H1 (cell line): ENCODE measurements around the gene DDX55. TPM values are rescaled to one million over a fixed set of nuclear protein-coding genes. Genes with fewer than 3 reads are reported as not detected.

Experiments used
- CTCF ChIA-PET: fragments of 300-600 bp; sonication (Branson Sonifier 250); formaldehyde crosslinking; loops from one replicate; lab custom pipeline; 2021; ENCODE audit not compliant: partially characterized antibody; lab: Charles Lee
- POLR2A ChIA-PET: fragments of 300-600 bp; sonication (Branson Sonifier 250); formaldehyde crosslinking; loops from one replicate; lab custom pipeline; 2021; ENCODE audit warnings: inconsistent platforms; ENCODE audit not compliant: partially characterized antibody; lab: Charles Lee
- DNase-seq, 2 experiments: peaks; one replicate each; pipeline versions ENCODE4 v3.0.0 to v3.0.0-alpha.2; 2010 to 2022; ENCODE audit warnings: low spot score in 2 of 2, low read depth in 1 of 2, mixed read lengths in 1 of 2
- FAIRE-seq: peaks from 2 replicates; lab custom pipeline; 2011; peaks lifted over from hg19 to GRCh38; lab: Jason Lieb, UNC
- H2AFZ ChIP-seq: 2 replicates; pipeline ENCODE4 v1.8.1; 2012; ENCODE audit warnings: low read length, inconsistent platforms
- H2AK5ac ChIP-seq: 2 replicates; pipeline ENCODE4 v1.6.1; 2013; ENCODE audit warnings: low read depth, low read length
- H2BK120ac ChIP-seq: replicated peaks from 2 replicates; pipeline ENCODE3; 2013; ENCODE audit warnings: low read depth, low read length, inconsistent platforms
- H2BK12ac ChIP-seq: 2 replicates; pipeline ENCODE4 v1.6.1; 2013; ENCODE audit warnings: low read depth, low read length
- H2BK15ac ChIP-seq: 2 replicates; pipeline ENCODE4 v1.6.1; 2013; ENCODE audit warnings: low read length
- H2BK20ac ChIP-seq: 2 replicates; pipeline ENCODE4 v1.6.1; 2013; ENCODE audit warnings: low read length
- H2BK5ac ChIP-seq: 2 replicates; pipeline ENCODE4 v1.6.1; 2013; ENCODE audit warnings: low read depth, low read length
- H3K14ac ChIP-seq: 2 replicates; pipeline ENCODE4 v1.6.1; 2013; ENCODE audit warnings: inconsistent platforms; ENCODE audit not compliant: insufficient read length
- H3K18ac ChIP-seq: 2 replicates; pipeline ENCODE4 v1.6.1; 2013; ENCODE audit warnings: low read length; ENCODE audit errors: extremely low read depth
- H3K23ac ChIP-seq: 2 replicates; pipeline ENCODE4 v1.6.1; 2013; ENCODE audit warnings: inconsistent platforms; ENCODE audit not compliant: insufficient read length
- H3K23me2 ChIP-seq: 2 replicates; pipeline ENCODE4 v1.6.1; 2013; ENCODE audit warnings: low read depth, low read length
- H3K27ac ChIP-seq: 2 replicates; pipeline ENCODE4 v1.6.1; 2011; ENCODE audit warnings: low read depth, low read length, inconsistent platforms
- H3K27me3 ChIP-seq, 4 experiments: replicated peaks in 1 of 4; 1 replicate in 1 of 4; 2 replicates in 3 of 4; pipeline versions ENCODE4 v1.6.1 to v1.8.1; 2011 to 2013; ENCODE audit warnings: low read length in 3 of 4, mild to moderate bottlenecking in 3 of 4, inconsistent platforms in 2 of 4, mixed read lengths in 2 of 4, moderate library complexity in 1 of 4; ENCODE audit not compliant: control insufficient read depth in 3 of 4, insufficient read depth in 3 of 4; ENCODE audit errors: extremely low read depth in 1 of 4
- H3K36me3 ChIP-seq, 4 experiments: 2 replicates each; pipeline versions ENCODE4 v1.6.1 to v1.8.1; 2011 to 2013; ENCODE audit warnings: mild to moderate bottlenecking in 4 of 4, low read length in 3 of 4, moderate library complexity in 2 of 4, control low read depth in 1 of 4, inconsistent platforms in 1 of 4; ENCODE audit not compliant: insufficient read depth in 4 of 4, control insufficient read depth in 2 of 4
- H3K4ac ChIP-seq: replicated peaks from 2 replicates; pipeline ENCODE3; 2013; ENCODE audit warnings: low read length, low read depth, mixed read lengths, inconsistent platforms; ENCODE audit not compliant: insufficient read length
- H3K4me1 ChIP-seq, 4 experiments: replicated peaks in 1 of 4; 1 replicate in 1 of 4; 2 replicates in 3 of 4; pipeline versions ENCODE4 v1.6.1 to v1.8.1; 2011 to 2013; ENCODE audit warnings: low read length in 3 of 4, inconsistent platforms in 2 of 4, mixed read lengths in 1 of 4; ENCODE audit not compliant: insufficient read depth in 4 of 4, control insufficient read depth in 3 of 4
- H3K4me2 ChIP-seq, 2 experiments: 2 replicates each; pipeline versions ENCODE4 v1.6.1 to v1.8.1; 2011 to 2013; ENCODE audit warnings: low read depth in 2 of 2, low read length in 2 of 2, control low read depth in 1 of 2, inconsistent platforms in 1 of 2, mild to moderate bottlenecking in 1 of 2; ENCODE audit not compliant: insufficient read depth in 1 of 2
- H3K4me3 ChIP-seq, 4 experiments: fragments of 200-600, 300-600 bp in 1 of 4; sonication (generic), shearing (Covaris generic), sonication (Bioruptor Twin) in 1 of 4; 2 replicates each; pipeline versions ENCODE4 v1.5.1 to v1.8.1; 2011 to 2016; ENCODE audit warnings: low read length in 4 of 4, low read depth in 3 of 4, control low read depth in 2 of 4, inconsistent platforms in 2 of 4, mild to moderate bottlenecking in 2 of 4, mixed read lengths in 1 of 4, moderate library complexity in 1 of 4; ENCODE audit not compliant: insufficient read depth in 2 of 4; ENCODE audit errors: extremely low read depth in 1 of 4
- H3K56ac ChIP-seq: replicated peaks from 2 replicates; pipeline ENCODE3; 2013; ENCODE audit warnings: low read depth, mild to moderate bottlenecking, mixed read lengths, low read length, inconsistent platforms; ENCODE audit not compliant: insufficient read length
- H3K79me1 ChIP-seq: 2 replicates; pipeline ENCODE4 v1.6.1; 2013; ENCODE audit warnings: low read depth, low read length, control low read depth
- H3K79me2 ChIP-seq, 2 experiments: 2 replicates each; pipeline versions ENCODE4 v1.6.1 to v1.8.1; 2012 to 2013; ENCODE audit warnings: low read length in 2 of 2, mild to moderate bottlenecking in 2 of 2, inconsistent platforms in 1 of 2; ENCODE audit not compliant: insufficient read depth in 2 of 2, control insufficient read depth in 1 of 2
- H3K9ac ChIP-seq, 4 experiments: replicated peaks in 1 of 4; 1 replicate in 1 of 4; 2 replicates in 3 of 4; pipeline versions ENCODE4 v1.6.1 to v1.8.1; 2011 to 2013; ENCODE audit warnings: low read depth in 3 of 4, low read length in 3 of 4, control low read depth in 2 of 4, mild to moderate bottlenecking in 2 of 4, moderate library complexity in 2 of 4, inconsistent platforms in 1 of 4; ENCODE audit errors: extremely low read depth in 1 of 4
- H3K9me3 ChIP-seq, 2 experiments: 2 replicates each; pipeline versions ENCODE4 v1.6.1 to v1.8.1; 2012 to 2013; ENCODE audit warnings: mild to moderate bottlenecking in 2 of 2, moderate library complexity in 2 of 2, control low read depth in 1 of 2, inconsistent platforms in 1 of 2, low read depth in 1 of 2, low read length in 1 of 2, mixed read lengths in 1 of 2; ENCODE audit not compliant: insufficient read depth in 2 of 2
- H4K20me1 ChIP-seq, 2 experiments: replicated peaks in 1 of 2; 2 replicates each; pipeline versions ENCODE3 to v1.8.1; 2011 to 2013; ENCODE audit warnings: inconsistent platforms in 2 of 2, low read length in 2 of 2, mild to moderate bottlenecking in 1 of 2; ENCODE audit not compliant: insufficient read depth in 2 of 2, control insufficient read depth in 1 of 2
- H4K5ac ChIP-seq: 2 replicates; pipeline ENCODE4 v1.6.1; 2013; ENCODE audit warnings: low read length, low read depth, mixed read lengths, inconsistent platforms; ENCODE audit not compliant: insufficient read length
- H4K8ac ChIP-seq: 2 replicates; pipeline ENCODE4 v1.8.0; 2013; ENCODE audit warnings: mild to moderate bottlenecking, moderate library complexity, low read length, inconsistent platforms; ENCODE audit not compliant: insufficient read depth; ENCODE audit errors: extremely low read depth
- H4K91ac ChIP-seq: replicated peaks from 2 replicates; pipeline ENCODE3; 2013; ENCODE audit warnings: low read length, mixed read lengths, inconsistent platforms; ENCODE audit not compliant: insufficient read length
- SAP30 ChIP-seq: fragments of 300-600 bp; sonication (generic); IDR thresholded peaks from 2 replicates; pipeline ENCODE4 v1.7.1; 2012; ENCODE audit warnings: low read length, moderate library complexity, mild to moderate bottlenecking, inconsistent platforms; ENCODE audit not compliant: insufficient read depth, insufficient replicate concordance
- WGBS, 2 experiments: shearing (Covaris generic) in 1 of 2; methylation state at CpG; one replicate each; pipeline versions ENCODE4 v1.1.6 to v1.1.7; 2013 to 2015; ENCODE audit warnings: low lambda C conversion rate in 2 of 2, mixed read lengths in 2 of 2, inconsistent platforms in 1 of 2, low coverage in 1 of 2, missing lambda C conversion rate in 1 of 2; ENCODE audit not compliant: insufficient replicate concordance in 2 of 2, insufficient coverage in 1 of 2, insufficient read length in 1 of 2; ENCODE audit errors: extremely low coverage in 1 of 2, missing lambda C conversion rate in 1 of 2; 5-methylcytosine and 5-hydroxymethylcytosine counted together
- polyA plus RNA-seq, 7 experiments: library from polyadenylated mRNA; depleted of rRNA in 3 of 7; stranded (reverse) in 5 of 7; unstranded in 2 of 7; fragments of >200 nt in 5 of 7; fragments of 200-250 nt in 2 of 7; gene quantifications; 1 replicate in 5 of 7; 2 replicates in 1 of 7; 4 replicates in 1 of 7; pipeline versions ENCODE4 v1.2.1 to v1.2.3, GENCODE V29; 2011 to 2013; ENCODE audit warnings: missing spikeins in 2 of 7, mixed read lengths in 2 of 7
- total RNA-seq: library from RNA; stranded (reverse); fragmentation: NEBNext Ultra II Directional; extraction: Animal tissue kit (Norgen Biotek cat#: 25700); gene quantifications from 2 replicates; pipeline ENCODE4 v1.2.1, GENCODE V29; 2021

DDX55 gene
- total and polyA plus RNA-seq, 2 of the 8 experiments (the other 6 are each of a cell fraction or from before 2014, with no cell fraction given) = 25.8 to 37.7 TPM

DNA sequence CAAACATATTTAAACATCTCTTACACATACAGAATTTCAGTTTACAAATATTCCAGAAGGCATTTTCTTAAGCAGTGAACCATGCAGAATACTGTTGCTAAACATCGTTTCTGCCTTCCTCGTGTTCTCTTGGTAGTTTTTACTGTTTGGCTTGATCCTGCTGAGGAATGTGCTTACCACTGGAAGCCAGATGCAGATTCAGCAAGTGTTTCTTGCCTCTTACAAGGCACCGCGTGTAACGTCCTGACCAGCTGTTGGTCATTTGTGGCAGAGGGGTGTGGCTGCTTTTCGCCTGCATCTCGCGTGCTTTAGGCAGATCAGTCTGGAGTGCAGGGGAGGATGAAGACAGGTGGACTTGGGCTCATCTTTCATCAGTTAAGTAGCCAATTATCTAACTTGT lies 19.2 kb downstream of the DDX55 start:
- Histone ChIP-seq H3K4me3 (no peak overlapping the region), H2AK5ac (no peak overlapping the region), H2BK12ac (no peak overlapping the region), H3K23ac (no peak overlapping the region), H3K4ac (no peak overlapping the region), H3K56ac (no peak overlapping the region), H3K4me1 (no peaks in the 10 kb centered on the region), H3K9ac (no peak overlapping the region), H2BK15ac (no peak overlapping the region), H4K20me1 (peaks cover 2 to 4% of the 10 kb centered on the region in 2 experiments), H3K79me2 (no peaks in the 10 kb centered on the region), H3K79me1 (no peaks in the 10 kb centered on the region; the same call in 1 of the 2 replicates), H2BK20ac (no peak overlapping the region), H3K14ac (no peak overlapping the region), H3K27me3 (no peaks in the 10 kb centered on the region), H4K5ac (no peak overlapping the region), H4K8ac (no peak overlapping the region), H2BK120ac (no peak overlapping the region), H2AFZ (no peak overlapping the region), H4K91ac (no peak overlapping the region), H2BK5ac (no peak overlapping the region), H3K23me2 (no peaks in the 10 kb centered on the region), H3K9me3 (no peaks in the 10 kb centered on the region), H3K18ac (no peak overlapping the region), H3K27ac (no peak overlapping the region), H3K4me2 (no peak overlapping the region), H3K36me3 (peaks cover 35 to 76% (median 63%) of the 10 kb centered on the region in 4 experiments)
- DNase-seq = no peak
- CTCF ChIA-PET = interaction anchor here (0.7 to 1.3 kb wide), 4 partner anchors 9 to 52 kb away, joined by 3 to 4 read pairs (median 4); no protein-coding TSS in a partner anchor
- no peak for FAIRE-seq
- WGBS, 2 experiments = 91% methylated on average over 8 of the region's 8 CpGs; no CpG with 5 or more reads in 1 of the 2 experiments
- POLR2A ChIA-PET = interaction anchor here (1.0 to 2.8 kb wide), 8 partner anchors 9 to 353 kb away, joined by 3 to 10 read pairs (median 5); partner anchors contain the start of gene DDX55
- no peak for TF ChIP-seq SAP30
